ENCODE results near the gene TOLLIP.

Gene TOLLIP

GRCh38 chr11:1340111-1340510 is 30.7 kb upstream of the TOLLIP start:
- no peak overlapping the region for H3K4me2 ChIP-seq (ENCODE audit: low read length)
- no peak overlapping the region for H3K27ac ChIP-seq (ENCODE audit: low read depth, low read length)
- H3K36me3 ChIP-seq (ENCODE audit: control insufficient read depth, low read length): no peaks in the 10 kb centered on the region
- no peaks in the 10 kb centered on the region for H3K79me2 ChIP-seq (ENCODE audit: control insufficient read depth, low read length)
- no peaks in the 10 kb centered on the region for H4K20me1 ChIP-seq (ENCODE audit: control insufficient read depth, insufficient read depth, low read depth, low read length)
- no peaks in the 10 kb centered on the region; the same call in 1 of the 2 replicates for H3F3A ChIP-seq (ENCODE audit: control insufficient read depth, insufficient read depth)
- TF ChIP-seq EZH2phosphoT487 (IDR thresholded peaks at IDR 0.05; ENCODE audit: borderline replicate concordance, low read length): no peak
- TF ChIP-seq, protein P1, sequence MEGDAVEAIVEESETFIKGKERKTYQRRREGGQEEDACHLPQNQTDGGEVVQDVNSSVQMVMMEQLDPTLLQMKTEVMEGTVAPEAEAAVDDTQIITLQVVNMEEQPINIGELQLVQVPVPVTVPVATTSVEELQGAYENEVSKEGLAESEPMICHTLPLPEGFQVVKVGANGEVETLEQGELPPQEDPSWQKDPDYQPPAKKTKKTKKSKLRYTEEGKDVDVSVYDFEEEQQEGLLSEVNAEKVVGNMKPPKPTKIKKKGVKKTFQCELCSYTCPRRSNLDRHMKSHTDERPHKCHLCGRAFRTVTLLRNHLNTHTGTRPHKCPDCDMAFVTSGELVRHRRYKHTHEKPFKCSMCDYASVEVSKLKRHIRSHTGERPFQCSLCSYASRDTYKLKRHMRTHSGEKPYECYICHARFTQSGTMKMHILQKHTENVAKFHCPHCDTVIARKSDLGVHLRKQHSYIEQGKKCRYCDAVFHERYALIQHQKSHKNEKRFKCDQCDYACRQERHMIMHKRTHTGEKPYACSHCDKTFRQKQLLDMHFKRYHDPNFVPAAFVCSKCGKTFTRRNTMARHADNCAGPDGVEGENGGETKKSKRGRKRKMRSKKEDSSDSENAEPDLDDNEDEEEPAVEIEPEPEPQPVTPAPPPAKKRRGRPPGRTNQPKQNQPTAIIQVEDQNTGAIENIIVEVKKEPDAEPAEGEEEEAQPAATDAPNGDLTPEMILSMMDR (IDR thresholded peaks at IDR 0.05; ENCODE audit: low read depth, low read length, poor library complexity, severe bottlenecking): no peak
- no peaks in the 10 kb centered on the region for H3K9me2 ChIP-seq (replicated peaks; ENCODE audit: control insufficient read depth, low read length)
- H3K4me3 ChIP-seq (ENCODE audit: low read length): no peak overlapping the region
- H3K4me1 ChIP-seq (ENCODE audit: control insufficient read depth, low read length): peaks cover 8% of the 10 kb centered on the region
- H3K9me3 ChIP-seq (ENCODE audit: control insufficient read depth, insufficient read depth, low read length): no peaks in the 10 kb centered on the region
- peaks cover 3% of the 10 kb centered on the region for H3K27me3 ChIP-seq (ENCODE audit: control insufficient read depth, low read length)

- H3K4me2 ChIP-seq (ENCODE audit: low read length): no peak overlapping the region
- H3K4me1 ChIP-seq (ENCODE audit: control insufficient read depth, low read length): peaks cover 8% of the 10 kb centered on the region
- peaks cover 3% of the 10 kb centered on the region for H3K27me3 ChIP-seq (ENCODE audit: control insufficient read depth, low read length)
- no peaks in the 10 kb centered on the region; the same call in 1 of the 2 replicates for H3F3A ChIP-seq (ENCODE audit: control insufficient read depth, insufficient read depth)
- H3K9me2 ChIP-seq (replicated peaks; ENCODE audit: control insufficient read depth, low read length): no peaks in the 10 kb centered on the region
- no peaks in the 10 kb centered on the region for H3K79me2 ChIP-seq (ENCODE audit: control insufficient read depth, low read length)
- H3K36me3 ChIP-seq (ENCODE audit: control insufficient read depth, low read length): no peaks in the 10 kb centered on the region
- H4K20me1 ChIP-seq (ENCODE audit: control insufficient read depth, insufficient read depth, low read depth, low read length): no peaks in the 10 kb centered on the region
- TF ChIP-seq, protein P1 (IDR thresholded peaks at IDR 0.05; ENCODE audit: low read depth, low read length, poor library complexity, severe bottlenecking): no peak
- no peak for TF ChIP-seq EZH2phosphoT487 (IDR thresholded peaks at IDR 0.05; ENCODE audit: borderline replicate concordance, low read length)
- no peaks in the 10 kb centered on the region for H3K9me3 ChIP-seq (ENCODE audit: control insufficient read depth, insufficient read depth, low read length)
- H3K27ac ChIP-seq (ENCODE audit: low read depth, low read length): no peak overlapping the region
- no peak overlapping the region for H3K4me3 ChIP-seq (ENCODE audit: low read length)
These were observed 29.7 kb upstream of the TOLLIP start for GRCh38 chr11:1339066-1339675.

GRCh38 chr11:1338201-1339065 is 29.0 kb upstream of the TOLLIP start:
- H3K4me2 ChIP-seq (ENCODE audit: low read length): no peak overlapping the region

More at GRCh38 chr11:1338201-1339065, 29.0 kb upstream of the TOLLIP start:
- Histone ChIP-seq H3K36me3 (ENCODE audit: control insufficient read depth, low read length) (no peaks in the 10 kb centered on the region), H3K4me3 (ENCODE audit: low read length) (no peak overlapping the region), H3K79me2 (ENCODE audit: control insufficient read depth, low read length) (no peaks in the 10 kb centered on the region), H3F3A (ENCODE audit: control insufficient read depth, insufficient read depth) (no peaks in the 10 kb centered on the region; the same call in 1 of the 2 replicates), H3K27me3 (ENCODE audit: control insufficient read depth, low read length) (peaks cover 3% of the 10 kb centered on the region), H3K9me2 (replicated peaks; ENCODE audit: control insufficient read depth, low read length) (no peaks in the 10 kb centered on the region), H3K4me1 (ENCODE audit: control insufficient read depth, low read length) (peaks cover 8% of the 10 kb centered on the region), H3K9me3 (ENCODE audit: control insufficient read depth, insufficient read depth, low read length) (no peaks in the 10 kb centered on the region), H4K20me1 (ENCODE audit: control insufficient read depth, insufficient read depth, low read depth, low read length) (no peaks in the 10 kb centered on the region), H3K27ac (ENCODE audit: low read depth, low read length) (no peak overlapping the region)
- TF ChIP-seq EZH2phosphoT487 (IDR thresholded peaks at IDR 0.05; ENCODE audit: borderline replicate concordance, low read length): no peak
- TF ChIP-seq, protein P1 (IDR thresholded peaks at IDR 0.05; ENCODE audit: low read depth, low read length, poor library complexity, severe bottlenecking): no peak

Data from DOHH2 (cell line).